Esophagus muscularis mucosa (tissue), 4 donors: Measurements from ENCODE around the gene SRPRB. TPM values are rescaled to one million over a fixed set of nuclear protein-coding genes. Genes with fewer than 3 reads are reported as not detected.

ENCODE experiments used
- DNase-seq: peaks from one replicate; pipeline ENCODE4 v3.0.0-alpha.2; 2017; ENCODE audit errors: extremely low spot score
- H3K27ac ChIP-seq, 4 donors: fragments of 200-600 bp; sonication (generic); replicated peaks in 1 of 4; 1 replicate in 3 of 4; 2 replicates in 1 of 4; pipeline ENCODE4 v1.5.1; 2016 to 2019; ENCODE audit warnings: mild to moderate bottlenecking in 1 of 4
- H3K27me3 ChIP-seq, 4 donors: fragments of 200-600 bp; sonication (generic); one replicate each; pipeline versions ENCODE4 v1.5.1 to v1.6.0; 2016 to 2019
- H3K36me3 ChIP-seq, 4 donors: fragments of 200-600 bp; sonication (generic); one replicate each; pipeline ENCODE4 v1.5.1; 2016 to 2019
- H3K4me1 ChIP-seq, 4 donors: fragments of 200-600 bp; sonication (generic); one replicate each; pipeline ENCODE4 v1.5.1; 2016 to 2019
- H3K4me3 ChIP-seq, 4 donors: fragments of 200-600 bp; sonication (generic); 1 replicate in 2 of 4; 2 replicates in 2 of 4; pipeline ENCODE4 v1.5.1; 2016 to 2019; ENCODE audit warnings: mild to moderate bottlenecking in 4 of 4, moderate library complexity in 1 of 4
- H3K9me3 ChIP-seq, 4 donors: fragments of 200-600 bp; sonication (generic); 1 replicate in 3 of 4; 2 replicates in 1 of 4; pipeline ENCODE4 v1.5.1; 2016 to 2019
- CTCF ChIP-seq, 3 experiments: fragments of 200-600 bp in 2 of 3; fragments of 450-650 bp in 1 of 3; sonication (generic) in 2 of 3; IDR thresholded peaks; one replicate each; pipeline ENCODE4 v1.5.1; 2017 to 2019; ENCODE audit warnings: antibody characterized with exemption in 3 of 3, mild to moderate bottlenecking in 2 of 3, moderate library complexity in 1 of 3
- EP300 ChIP-seq: sonication (generic); formaldehyde crosslinking; IDR thresholded peaks from one replicate; pipeline ENCODE4 v1.6.1; 2017; ENCODE audit warnings: antibody characterized with exemption
- POLR2A ChIP-seq: fragments of 450-650 bp; IDR thresholded peaks from one replicate; pipeline ENCODE4 v1.6.1; 2017; ENCODE audit warnings: antibody characterized with exemption, moderate library complexity, mild to moderate bottlenecking, low read depth
- POLR2AphosphoS5 ChIP-seq, 2 donors: sonication (generic); formaldehyde crosslinking; IDR thresholded peaks; one replicate each; pipeline ENCODE4 v1.6.1; 2017; ENCODE audit warnings: antibody characterized with exemption in 2 of 2
- WGBS: methylation state at CpG from one replicate; pipeline ENCODE4 v1.1.5; 2018; 5-methylcytosine and 5-hydroxymethylcytosine counted together
- intact Hi-C: fragments of 100-400 bp; cut with DNase I; formaldehyde crosslinking; loops from one replicate; pipeline ENCODE4 v1.15.1; 2023
- total RNA-seq, 4 donors: library from RNA; depleted of rRNA; stranded (reverse); fragments of >200 nt; gene quantifications; one replicate each; pipeline versions ENCODE4 v1.1.0 to v1.2.1, GENCODE V29; 2016

Gene SRPRB
- total RNA-seq, 4 donors from 2014 or later, result 11.2 to 28.2 (median 18.5) TPM

DNA sequence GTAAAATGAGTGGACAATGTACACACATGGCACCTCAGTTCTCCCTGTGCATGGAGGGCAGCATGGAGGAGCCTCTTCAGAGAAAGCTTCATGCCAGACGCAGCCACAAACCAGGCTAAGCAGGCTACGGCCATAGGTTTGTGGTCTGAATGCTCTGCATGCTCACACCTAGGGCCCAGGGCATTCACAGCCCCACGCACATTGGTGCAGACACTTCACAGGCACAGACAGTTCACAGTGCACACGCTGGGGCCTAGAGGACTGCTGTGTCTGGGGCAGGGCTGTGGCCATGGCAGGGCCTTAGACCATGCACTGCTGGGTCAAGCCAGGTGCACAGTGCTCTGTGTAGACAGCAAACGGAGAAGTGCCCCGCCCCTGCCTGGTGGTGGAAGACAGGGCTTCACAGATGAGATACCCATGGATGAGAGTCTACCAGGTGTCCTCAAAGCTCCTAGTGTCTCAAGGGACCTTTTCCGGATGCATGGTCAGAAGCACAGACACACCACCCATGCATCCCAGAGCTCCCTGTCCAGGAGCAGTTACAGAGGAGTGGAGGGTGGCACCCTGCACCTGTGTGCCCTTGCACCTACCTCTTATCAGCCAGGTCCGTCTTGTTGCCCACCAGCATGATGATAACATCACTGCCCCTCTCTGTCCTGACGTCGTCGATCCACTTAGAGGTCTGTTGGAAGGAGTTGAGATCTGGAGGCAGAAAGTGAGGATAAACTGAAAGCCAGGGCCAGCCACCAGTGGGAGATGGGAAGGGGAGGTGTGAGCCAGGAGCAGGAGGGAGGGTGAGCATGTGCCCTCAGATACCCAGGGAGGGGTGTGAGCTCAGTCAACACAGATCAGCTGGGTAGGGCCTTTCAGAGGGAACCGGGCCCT lies 33.5 kb downstream of the SRPRB start:
- Histone ChIP-seq H3K9me3 (no peaks in the 10 kb centered on the region), H3K27me3 (no peaks in the 10 kb centered on the region), H3K4me1 (no peaks in the 10 kb centered on the region), H3K36me3 (peaks cover 0 to 60% (median 43%) of the 10 kb centered on the region in 4 donors), H3K4me3 (no peak overlapping the region), H3K27ac (no peak overlapping the region)
- no peak for DNase-seq
- intact Hi-C loops, result no loop called here
- TF ChIP-seq POLR2A (no peak), EP300 (no peak), CTCF (IDR thresholded peaks at IDR 0.05) (no peak), POLR2AphosphoS5 (IDR thresholded peaks at IDR 0.05) (no peak)
- WGBS, result 86% methylated on average over 6 of the region's 12 CpGs

DNA sequence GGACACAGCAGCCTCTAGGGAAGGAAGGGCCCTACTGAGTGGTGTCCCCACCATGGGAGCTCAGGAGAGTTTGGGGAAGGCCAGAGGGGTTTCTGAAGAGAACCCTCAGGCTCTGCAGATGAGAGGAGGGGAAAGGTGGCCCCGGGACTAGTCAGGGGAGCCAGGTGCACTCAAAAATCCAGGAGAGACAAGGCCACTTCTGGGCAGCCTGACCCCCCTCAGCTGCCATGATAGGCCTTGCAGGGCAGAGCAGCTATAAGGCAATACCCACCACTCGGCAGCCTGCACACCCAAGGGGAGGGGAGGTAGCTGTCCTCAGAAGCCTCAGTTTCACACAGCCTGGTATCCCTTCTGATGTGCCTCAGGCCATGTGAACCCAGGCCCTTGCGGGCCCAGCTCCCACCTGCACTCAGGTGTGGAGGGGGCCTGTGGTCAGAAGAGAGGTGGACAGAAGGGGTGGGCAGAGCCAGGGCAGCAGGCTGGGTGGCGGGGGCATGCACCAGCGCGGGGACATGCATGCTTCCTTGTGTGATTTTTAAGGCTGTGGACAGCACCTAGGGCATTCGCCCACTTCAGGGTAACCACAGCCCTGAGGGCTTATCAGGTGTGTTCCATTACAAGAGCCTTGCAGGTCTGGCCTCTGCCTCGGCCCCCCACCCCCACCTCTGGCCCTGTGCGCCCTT lies 34.6 kb downstream of the SRPRB start:
- H3K9me3 ChIP-seq, result no peaks in the 10 kb centered on the region
- no peak for DNase-seq
- WGBS, result 96% methylated on average over 7 of the region's 9 CpGs
- no peak overlapping the region for H3K4me3 ChIP-seq
- peaks cover 0 to 51% (median 42%) of the 10 kb centered on the region in 4 donors for H3K36me3 ChIP-seq
- H3K4me1 ChIP-seq, result no peaks in the 10 kb centered on the region
- TF ChIP-seq POLR2AphosphoS5 (IDR thresholded peaks at IDR 0.05) (no peak), POLR2A (no peak), EP300 (no peak), CTCF (IDR thresholded peaks at IDR 0.05) (no peak)
- no peaks in the 10 kb centered on the region for H3K27me3 ChIP-seq
- H3K27ac ChIP-seq, result no peak overlapping the region
- intact Hi-C loops, result no loop called here

DNA sequence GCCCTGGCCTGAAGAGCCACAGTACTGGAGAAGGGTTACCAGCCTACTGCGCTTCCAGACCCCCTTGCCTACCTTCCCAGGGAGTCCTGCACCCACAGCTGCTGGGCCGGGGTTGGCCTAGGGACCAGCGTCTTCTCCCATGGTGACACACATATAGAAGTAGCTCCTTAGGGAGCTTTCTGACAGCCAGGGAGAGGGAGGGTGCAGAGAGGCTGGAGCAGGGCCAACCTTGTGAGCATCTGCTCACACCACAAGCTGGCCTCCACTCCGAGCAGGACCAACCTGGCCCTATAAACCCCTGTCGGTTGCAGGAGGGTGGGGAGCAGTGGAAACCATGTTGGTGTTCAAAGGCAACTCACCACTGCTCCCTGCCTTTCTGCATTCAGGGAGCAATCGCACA lies 35.2 kb downstream of the SRPRB start:
- Histone ChIP-seq H3K4me1 (no peaks in the 10 kb centered on the region), H3K9me3 (no peaks in the 10 kb centered on the region), H3K27me3 (no peaks in the 10 kb centered on the region), H3K36me3 (peaks cover 0 to 46% (median 42%) of the 10 kb centered on the region in 4 donors), H3K27ac (no peak overlapping the region), H3K4me3 (no peak overlapping the region)
- WGBS, result 95% methylated on average over 4 of the region's 6 CpGs
- DNase-seq, result no peak
- intact Hi-C loops, result no loop called here
- no peak for TF ChIP-seq POLR2AphosphoS5 (IDR thresholded peaks at IDR 0.05)
- no peak for TF ChIP-seq EP300
- no peak for TF ChIP-seq POLR2A
- no peak for TF ChIP-seq CTCF (IDR thresholded peaks at IDR 0.05)

- intact Hi-C loops, result no loop called here
Observed at GRCh38 chr3:133841196-133841595, 35.6 kb downstream of the SRPRB start.

More at GRCh38 chr3:133841196-133841595, 35.6 kb downstream of the SRPRB start:
- H3K9me3 ChIP-seq, result no peaks in the 10 kb centered on the region
- no peaks in the 10 kb centered on the region for H3K27me3 ChIP-seq
- 92% methylated on average over 2 of the region's 8 CpGs for WGBS
- H3K4me3 ChIP-seq, result no peak overlapping the region
- TF ChIP-seq EP300 (no peak), POLR2AphosphoS5 (IDR thresholded peaks at IDR 0.05) (no peak), CTCF (IDR thresholded peaks at IDR 0.05) (no peak), POLR2A (no peak)
- H3K27ac ChIP-seq, result no peak overlapping the region
- peaks cover 0 to 43% (median 39%) of the 10 kb centered on the region in 4 donors for H3K36me3 ChIP-seq
- H3K4me1 ChIP-seq, result no peaks in the 10 kb centered on the region
- DNase-seq, result no peak
